NCI-H2107 treated with DMSO at 0.1 percent for 48 hours (cell line): ENCODE results near the gene LIM2.
A peak's percentile ranks its signal among the peaks of the same experiment; 100 is the strongest.

ENCODE experiments used
- DNase-seq: peaks from one replicate; lab custom pipeline; 2025; ENCODE audit not compliant: unreplicated experiment; lab: John Stamatoyannopoulos, UW

LIM2 gene

DNA sequence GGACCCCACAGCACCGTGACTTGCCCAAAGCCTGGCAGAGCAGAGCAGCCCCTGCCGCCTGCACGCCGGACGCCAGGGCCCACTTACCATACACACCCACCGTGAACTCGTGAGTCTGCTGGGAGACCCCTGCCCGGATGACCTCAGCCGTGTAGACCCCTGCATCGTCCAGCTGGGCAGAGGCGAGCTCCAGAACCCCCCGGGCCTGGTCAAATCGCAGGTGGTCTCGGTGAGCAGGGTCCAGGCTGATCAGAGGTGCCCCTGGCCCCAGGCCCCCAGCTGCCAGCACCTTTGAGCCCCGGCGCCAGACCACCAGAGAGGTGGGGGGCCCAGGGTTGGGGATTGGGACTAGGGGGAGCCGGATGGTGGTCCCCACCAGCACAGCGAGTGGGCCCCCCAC lies 46.7 kb downstream of the LIM2 start:
- no peak for DNase-seq

GRCh38 chr19:51339687-51340656 lies 47.8 kb downstream of the LIM2 start:
- DNase-seq: peak; percentile 8

DNA sequence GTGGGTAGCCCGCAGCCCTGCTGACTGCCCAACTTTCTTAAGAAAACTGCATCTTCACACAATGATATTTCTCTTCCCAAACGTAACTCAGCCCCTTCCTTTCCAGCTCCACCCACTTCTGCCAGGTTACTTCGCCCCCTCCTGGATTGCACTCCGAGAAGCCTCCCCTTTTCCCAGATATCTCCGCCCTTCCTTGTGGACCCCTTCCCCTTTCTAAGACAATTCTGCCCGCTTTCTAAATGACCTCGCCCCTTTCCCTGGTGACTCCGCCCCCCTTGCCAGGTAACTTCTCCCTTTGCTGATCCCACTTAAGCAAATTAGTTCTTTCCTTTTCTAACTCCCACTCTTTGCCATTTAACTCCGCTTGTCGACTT lies 48.5 kb downstream of the LIM2 start:
- DNase-seq: no peak

- peak; percentile 35 for DNase-seq
Measured at GRCh38 chr19:51338563-51339312, 49.0 kb downstream of the LIM2 start.

GRCh38 chr19:51337861-51338562 lies 49.8 kb downstream of the LIM2 start:
- DNase-seq: no peak

- no peak for DNase-seq
Measured at GRCh38 chr19:51337141-51337860, 50.5 kb downstream of the LIM2 start.

GRCh38 chr19:51333836-51334460 lies 53.8 kb downstream of the LIM2 start:
- DNase-seq: no peak

- DNase-seq: no peak
Measured at GRCh38 chr19:51331716-51332115, 56.1 kb downstream of the LIM2 start.

DNA sequence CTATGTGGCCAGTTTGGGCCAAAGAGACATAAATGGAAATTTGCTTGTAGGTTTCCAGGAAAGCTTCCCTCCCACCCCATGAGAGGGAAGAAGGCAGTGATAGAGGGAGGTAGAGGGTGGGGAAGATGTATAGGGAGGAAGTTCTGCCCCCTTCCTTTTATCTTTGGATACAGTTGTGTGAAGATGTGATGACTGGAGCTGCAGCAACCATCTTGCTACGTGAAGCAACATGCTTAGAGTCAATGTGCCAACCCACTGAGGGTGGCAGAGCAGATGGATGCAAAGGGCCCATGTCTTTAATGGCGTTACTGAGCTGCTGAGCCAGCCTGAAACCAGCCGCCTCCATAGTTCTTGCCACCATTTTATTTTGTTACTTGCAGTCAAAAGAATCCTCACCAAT lies 56.6 kb downstream of the LIM2 start:
- DNase-seq: no peak

GRCh38 chr19:51330366-51330765 lies 57.4 kb downstream of the LIM2 start:
- DNase-seq: no peak
